Urothelium cell line (cell line): ENCODE results near the gene NYAP1.
"Not testable (repeated sequence)": the region's sequence is repeated elsewhere in the genome, so short reads cannot be mapped to it uniquely, and the experiment has no call there.

ENCODE experiments used
- DNase-seq: peaks from one replicate; pipeline ENCODE4 v3.0.0; 2011; ENCODE audit warnings: low spot score, mixed read lengths
- FAIRE-seq: peaks from 2 replicates; lab custom pipeline; 2011; peaks lifted over from hg19 to GRCh38; lab: Jason Lieb, UNC

The NYAP1 gene

DNA sequence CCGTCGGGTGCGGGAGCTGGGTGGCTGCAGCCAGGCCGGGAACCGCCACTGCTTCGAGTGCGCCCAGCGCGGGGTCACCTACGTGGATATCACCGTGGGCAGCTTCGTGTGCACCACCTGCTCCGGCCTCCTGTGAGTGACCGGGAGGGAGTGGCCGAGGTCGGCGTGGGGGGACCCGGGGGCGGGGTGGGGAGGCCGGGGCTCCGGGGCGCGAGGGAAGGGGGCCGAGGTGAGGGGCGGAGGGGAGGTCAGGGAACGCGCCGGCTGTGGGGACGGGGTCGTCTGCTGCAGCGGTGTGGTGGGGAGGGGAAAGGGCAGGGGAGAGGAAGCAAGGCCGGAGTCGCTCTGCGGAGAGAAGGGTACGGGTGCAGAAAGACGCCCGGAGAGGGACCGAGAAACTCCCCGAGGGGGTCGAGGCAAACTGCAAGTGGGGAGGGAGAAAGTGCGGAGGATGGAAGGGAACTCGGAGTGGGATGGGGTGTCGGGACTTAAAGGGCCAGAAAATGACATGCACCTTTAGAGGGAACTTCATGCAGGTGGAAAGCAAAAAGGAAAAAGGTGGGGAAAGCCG lies 55.8 kb downstream of the NYAP1 start:
- FAIRE-seq = no peak

GRCh38 chr7:100540073-100540723 lies 56.5 kb downstream of the NYAP1 start:
- DNase-seq = no peak
- FAIRE-seq = no peak

More for the DNA sequence above, 55.8 kb downstream of the NYAP1 start:
- no peak for DNase-seq

DNA sequence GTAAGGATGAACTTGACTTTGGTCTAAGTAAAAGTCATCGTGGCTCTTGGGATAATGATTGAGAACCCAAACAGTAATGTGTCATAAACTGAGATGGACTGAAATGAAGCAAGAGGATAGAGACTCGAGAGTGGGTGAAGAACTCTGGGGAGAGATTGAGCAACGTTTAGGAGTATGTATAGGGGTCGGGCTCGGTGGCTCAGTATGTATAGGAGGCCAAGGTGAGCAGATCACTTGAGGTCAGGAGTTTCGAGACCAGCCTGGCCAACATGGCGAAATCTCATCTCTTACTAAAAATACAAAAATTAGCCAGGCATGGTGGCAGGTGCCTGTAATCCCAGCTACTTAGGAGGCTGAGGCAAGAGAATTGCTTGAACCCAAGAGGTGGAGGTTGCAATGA lies 57.6 kb downstream of the NYAP1 start:
- not testable (repeated sequence) for FAIRE-seq, DNase-seq

DNA sequence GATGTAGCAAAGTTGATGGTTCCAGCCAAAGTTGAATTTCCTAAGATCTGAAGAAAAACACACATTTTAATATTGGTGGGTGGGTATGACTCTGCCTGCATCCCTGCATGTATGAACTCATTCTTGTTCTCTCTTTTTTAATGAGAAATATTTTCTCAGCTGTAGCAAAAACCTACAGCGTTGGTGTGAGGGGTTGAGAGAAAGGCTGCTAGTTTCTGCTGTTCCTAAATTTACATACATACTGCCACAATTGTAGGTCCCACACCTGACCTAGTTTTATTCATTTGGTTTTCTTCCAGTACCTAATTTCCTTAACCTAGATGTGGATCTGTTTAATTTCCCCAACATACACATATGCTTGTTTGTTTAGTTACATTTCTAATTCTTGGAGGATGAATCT lies 59.9 kb downstream of the NYAP1 start:
- DNase-seq (no peak), FAIRE-seq (no peak)

GRCh38 chr7:100544386-100544785 lies 60.7 kb downstream of the NYAP1 start:
- DNase-seq (no peak), FAIRE-seq (no peak)
